GM21381 (cell line): ENCODE measurements around the gene PPHLN1.
A peak's percentile ranks its signal among the peaks of the same experiment; 100 is the strongest.
"Not testable (repeated sequence)": the region's sequence is repeated elsewhere in the genome, so short reads cannot be mapped to it uniquely, and the experiment has no call there.

Experiments
- ATAC-seq: cut with Tn5 transposase; IDR thresholded peaks from one replicate; pipeline ENCODE4 v1.9.1; 2021; ENCODE audit warnings: mild to moderate bottlenecking, moderate library complexity; ENCODE audit not compliant: unreplicated experiment

PPHLN1 gene

GRCh38 chr12:42365486-42365885 lies 39.5 kb downstream of the PPHLN1 start:
- ATAC-seq: no peak

- no peak for ATAC-seq
Observed at GRCh38 chr12:42370013-42370412, 44.0 kb downstream of the PPHLN1 start.

- ATAC-seq: peak; percentile 77
Observed at GRCh38 chr12:42372154-42372791, 46.3 kb downstream of the PPHLN1 start.

- no peak for ATAC-seq
Observed at GRCh38 chr12:42373669-42374068, 47.7 kb downstream of the PPHLN1 start.

- ATAC-seq: no peak
Observed at GRCh38 chr12:42380733-42381132, 54.8 kb downstream of the PPHLN1 start.

GRCh38 chr12:42382013-42382696 lies 56.2 kb downstream of the PPHLN1 start:
- ATAC-seq: no peak

GRCh38 chr12:42385326-42385841 lies 59.4 kb downstream of the PPHLN1 start:
- no peak for ATAC-seq

- ATAC-seq: no peak
Observed at GRCh38 chr12:42386308-42386707, 60.3 kb downstream of the PPHLN1 start.

GRCh38 chr12:42388086-42388485 lies 62.1 kb downstream of the PPHLN1 start:
- not testable (repeated sequence) for ATAC-seq

GRCh38 chr12:42394429-42394828 lies 68.5 kb downstream of the PPHLN1 start:
- no peak for ATAC-seq

GRCh38 chr12:42396473-42397259 lies 70.7 kb downstream of the PPHLN1 start:
- ATAC-seq: no peak

- ATAC-seq: no peak
Observed at GRCh38 chr12:42402821-42403411, 76.9 kb downstream of the PPHLN1 start.

- ATAC-seq: no peak
Observed at GRCh38 chr12:42407306-42407705, 81.3 kb downstream of the PPHLN1 start.

GRCh38 chr12:42409471-42409870 lies 83.5 kb downstream of the PPHLN1 start:
- no peak for ATAC-seq

- no peak for ATAC-seq
Observed at GRCh38 chr12:42410340-42410739, 84.4 kb downstream of the PPHLN1 start.

- no peak for ATAC-seq
Observed at GRCh38 chr12:42420395-42420794, 94.4 kb downstream of the PPHLN1 start.

GRCh38 chr12:42421844-42422779 lies 96.1 kb downstream of the PPHLN1 start:
- peak; percentile 82 for ATAC-seq

GRCh38 chr12:42422785-42423184 lies 96.8 kb downstream of the PPHLN1 start:
- ATAC-seq: no peak

GRCh38 chr12:42426746-42427145 lies 100.8 kb downstream of the PPHLN1 start:
- no peak for ATAC-seq

- ATAC-seq: no peak
Observed at GRCh38 chr12:42428850-42429249, 102.9 kb downstream of the PPHLN1 start.
